SK-N-MC (cell line): ENCODE measurements around the gene CYB561D2.

Experiments
- FOXP2 ChIP-seq: optimal IDR thresholded peaks from 2 replicates; pipeline ENCODE3; 2011; ENCODE audit warnings: mild to moderate bottlenecking, moderate library complexity; ENCODE audit not compliant: insufficient read depth; ENCODE audit errors: extremely low read length, control extremely low read depth
- POLR2AphosphoS5 ChIP-seq: IDR thresholded peaks from 2 replicates; pipeline ENCODE4 v1.6.1; 2012; ENCODE audit warnings: mild to moderate bottlenecking, low read depth, low read length, borderline replicate concordance

GRCh38 chr3:50345008-50345407 lies 5.7 kb upstream of the CYB561D2 start:
- TF ChIP-seq POLR2AphosphoS5: no peak
- TF ChIP-seq FOXP2: no peak
